GM23248 (cell line): ENCODE results near the gene TEDDM1.

Experiments
- EZH2 ChIP-seq: fragments of 200-600 bp; sonication (generic); IDR thresholded peaks from 2 replicates; pipeline ENCODE4 v1.6.1; 2018; ENCODE audit warnings: antibody characterized with exemption, mild to moderate bottlenecking; ENCODE audit not compliant: insufficient read depth, poor library complexity, severe bottlenecking
- EZH2phosphoT487 ChIP-seq: fragments of 200-600 bp; sonication (generic); IDR thresholded peaks from 2 replicates; pipeline ENCODE4 v1.6.1; 2018; ENCODE audit warnings: antibody characterized with exemption, moderate library complexity, mild to moderate bottlenecking, low read depth; ENCODE audit not compliant: insufficient read depth

DNA sequence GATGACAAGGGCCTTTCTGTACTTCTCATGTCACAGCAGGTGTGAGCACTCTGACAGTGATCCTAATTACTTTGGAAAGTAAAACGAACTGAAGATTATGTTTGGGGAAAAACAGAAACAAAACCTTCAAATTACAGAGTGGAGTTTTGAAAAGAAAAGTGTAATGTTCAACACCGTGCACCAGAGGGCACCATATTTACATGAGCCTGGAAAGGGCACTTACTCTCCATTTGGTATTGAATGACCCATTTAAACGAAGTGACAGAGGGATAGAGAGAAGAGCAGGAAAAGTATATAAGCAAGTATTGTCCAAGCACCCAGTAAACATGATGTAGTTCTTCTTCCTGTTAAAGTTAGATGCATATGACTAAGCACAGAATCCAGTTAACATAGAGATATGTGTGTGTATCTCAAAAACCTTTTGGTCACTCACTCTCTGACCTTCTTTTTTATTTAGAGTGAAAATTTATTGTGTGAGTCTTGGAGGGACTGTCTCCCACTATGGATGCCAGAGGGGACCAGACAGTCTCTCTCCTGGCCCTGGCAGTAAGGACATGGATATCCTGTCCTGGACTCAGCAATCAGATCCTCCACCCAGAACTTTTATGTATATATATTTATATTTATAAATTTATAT is 45.7 kb upstream of the TEDDM1 start:
- TF ChIP-seq EZH2phosphoT487 = no peak
- TF ChIP-seq EZH2 = no peak
